Measurements from ENCODE around the gene RASSF1. TPM values are rescaled to one million over a fixed set of nuclear protein-coding genes. Genes with fewer than 3 reads are reported as not detected.
A peak's percentile ranks its signal among the peaks of the same experiment; 100 is the strongest.

The RASSF1 gene
- total and polyA plus RNA-seq, 2 of the 8 experiments (the other 6 are each of a cell fraction or from before 2014, with no cell fraction given) = 10.3 to 15.7 TPM

DNA sequence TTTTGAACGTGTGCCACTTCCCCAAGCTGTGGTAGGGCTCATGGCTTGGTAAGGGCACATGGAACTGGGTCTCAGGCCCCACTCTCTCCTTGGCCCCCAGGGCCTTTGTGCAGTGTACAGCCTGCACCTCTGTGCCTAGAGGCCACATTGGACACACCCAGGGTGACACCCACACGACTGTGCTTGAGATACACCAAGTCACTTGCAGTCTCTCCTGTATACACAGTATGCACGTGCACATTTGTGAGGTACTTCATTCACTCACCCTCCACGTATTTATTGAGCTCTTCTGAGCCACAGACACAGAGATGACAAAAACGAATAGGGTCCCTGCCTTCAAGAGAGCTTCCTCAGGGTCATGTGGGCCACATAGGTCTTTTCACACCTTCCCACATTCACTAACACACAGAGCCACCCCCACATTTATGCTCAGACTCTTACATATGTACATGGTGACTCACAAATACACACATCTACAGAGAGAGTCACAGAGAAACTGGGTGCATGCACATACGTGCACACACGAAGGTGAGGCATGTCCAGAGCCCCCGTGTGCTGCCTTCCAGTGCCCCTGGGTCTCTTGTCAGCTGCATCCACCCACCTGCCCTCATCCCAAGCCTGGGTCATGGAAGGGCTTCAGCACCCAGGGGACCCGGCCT is 28.5 kb upstream of the RASSF1 start:
- Histone ChIP-seq H3K9me3 (ENCODE audit: insufficient read depth in 2 of 2, low read depth in 1 of 2, low read length in 1 of 2) (no peaks in the 10 kb centered on the region), H3K18ac (ENCODE audit: extremely low read depth, low read length) (no peak overlapping the region), H4K91ac (replicated peaks; ENCODE audit: insufficient read length, low read length) (no peak overlapping the region), H3K23ac (ENCODE audit: insufficient read length) (no peak overlapping the region), H3K9ac (replicated peaks in 1 of 4; ENCODE audit: extremely low read depth in 1 of 4, low read depth in 3 of 4, low read length in 3 of 4) (no peak overlapping the region; a peak in 1 of 7 replicates), H2BK15ac (ENCODE audit: low read length) (peak overlapping the region; percentile 90; the same call in 1 of the 2 replicates), H3K27me3 (replicated peaks in 1 of 4; ENCODE audit: control insufficient read depth in 3 of 4, extremely low read depth in 1 of 4, insufficient read depth in 3 of 4, low read length in 3 of 4) (peaks cover 0 to 5% (median under 1%) of the 10 kb centered on the region in 4 experiments; a peak in 3 of 7 replicates), H3K4me2 (ENCODE audit: insufficient read depth in 1 of 2, low read depth in 2 of 2, low read length in 2 of 2) (no peak overlapping the region), H2AFZ (ENCODE audit: low read length) (no peak overlapping the region), H3K36me3 (ENCODE audit: control insufficient read depth in 2 of 4, insufficient read depth in 4 of 4, low read length in 3 of 4) (no peaks in the 10 kb centered on the region), H3K14ac (ENCODE audit: insufficient read length) (no peak overlapping the region), H2AK5ac (ENCODE audit: low read depth, low read length) (0 out of 2 replicates have a peak overlapping the region, but pooled peaks have one; percentile 82), H2BK20ac (ENCODE audit: low read length) (no peak overlapping the region), H2BK5ac (ENCODE audit: low read depth, low read length) (no peak overlapping the region), H3K79me2 (ENCODE audit: control insufficient read depth in 1 of 2, insufficient read depth in 2 of 2, low read length in 2 of 2) (no peaks in the 10 kb centered on the region), H3K4me1 (replicated peaks in 1 of 4; ENCODE audit: control insufficient read depth in 3 of 4, insufficient read depth in 4 of 4, low read length in 3 of 4) (peaks cover 0 to 30% (median 21%) of the 10 kb centered on the region in 4 experiments; a peak in 6 of 7 replicates), H3K4me3 (ENCODE audit: extremely low read depth in 1 of 4, insufficient read depth in 2 of 4, low read depth in 3 of 4, low read length in 4 of 4) (no peak overlapping the region), H3K27ac (ENCODE audit: low read depth, low read length) (no peak overlapping the region), H4K20me1 (replicated peaks in 1 of 2; ENCODE audit: control insufficient read depth in 1 of 2, insufficient read depth in 2 of 2, low read length in 2 of 2) (no peaks in the 10 kb centered on the region), H3K23me2 (ENCODE audit: low read depth, low read length) (peaks cover 14% of the 10 kb centered on the region; the same call in 1 of the 2 replicates), H3K79me1 (ENCODE audit: low read depth, low read length) (0 out of 2 replicates have a peak, but pooled peaks cover 2% of the 10 kb centered on the region), H2BK120ac (replicated peaks; ENCODE audit: low read depth, low read length) (no peak overlapping the region), H2BK12ac (ENCODE audit: low read depth, low read length) (0 out of 2 replicates have a peak overlapping the region, but pooled peaks have one; percentile 23), H3K56ac (replicated peaks; ENCODE audit: insufficient read length, low read depth, low read length) (no peak overlapping the region), H3K4ac (replicated peaks; ENCODE audit: insufficient read length, low read depth, low read length) (no peak overlapping the region), H4K5ac (ENCODE audit: insufficient read length, low read depth, low read length) (no peak overlapping the region), H4K8ac (ENCODE audit: extremely low read depth, insufficient read depth, low read length) (no peak overlapping the region)
- FAIRE-seq (no peak), DNase-seq (ENCODE audit: low read depth in 1 of 2, low spot score in 2 of 2) (no peak)
- ChIA-PET POLR2A (ENCODE audit: partially characterized antibody) (interaction anchor here (0.8 to 1.4 kb wide), 3 partner anchors 12 to 200 kb away, joined by 3 to 6 read pairs (median 4); partner anchors contain the start of gene HEMK1), CTCF (ENCODE audit: partially characterized antibody) (interaction anchor here (0.9 to 5.5 kb wide), 16 partner anchors 7 to 181 kb away, joined by 3 to 52 read pairs (median 6); partner anchors contain the start of genes CYB561D2 and NPRL2)
- TF ChIP-seq, protein P1, sequence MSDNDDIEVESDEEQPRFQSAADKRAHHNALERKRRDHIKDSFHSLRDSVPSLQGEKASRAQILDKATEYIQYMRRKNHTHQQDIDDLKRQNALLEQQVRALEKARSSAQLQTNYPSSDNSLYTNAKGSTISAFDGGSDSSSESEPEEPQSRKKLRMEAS (IDR thresholded peaks at IDR 0.05) = no peak
- TF ChIP-seq EZH2 (IDR thresholded peaks at IDR 0.05; ENCODE audit: low read depth, low read length, severe bottlenecking) (no peak), EGR1 (IDR thresholded peaks at IDR 0.05; ENCODE audit: borderline replicate concordance, low read depth, low read length) (no peak), SIX5 (IDR thresholded peaks at IDR 0.05; ENCODE audit: low read depth, low read length) (no peak), JUND (IDR thresholded peaks at IDR 0.05; ENCODE audit: low read length) (no peak), FOSL1 (IDR thresholded peaks at IDR 0.05; ENCODE audit: insufficient read depth, low read depth, low read length) (no peak)
- WGBS, 2 experiments (ENCODE audit: extremely low coverage in 1 of 2, insufficient coverage in 1 of 2, insufficient read length in 1 of 2, insufficient replicate concordance in 2 of 2, low coverage in 1 of 2, low lambda C conversion rate in 2 of 2, missing lambda C conversion rate in 1 of 2) = 81% methylated on average over 9 of the region's 9 CpGs; no CpG with 5 or more reads in 1 of the 2 experiments

Data from H1 (cell line).